Retinal pigment epithelial cell (primary cell): ENCODE results near the gene CCDC179.

Experiments used
- DNase-seq: peaks from one replicate; pipeline ENCODE4 v3.0.0-alpha.2; 2010; ENCODE audit warnings: low read depth
- H3K4me3 ChIP-seq: 2 replicates; pipeline ENCODE4 v1.5.1; 2011; ENCODE audit warnings: mild to moderate bottlenecking, low read length, control low read depth, moderate library complexity
- CTCF ChIP-seq: conservative IDR thresholded peaks from 2 replicates; pipeline ENCODE4 v1.5.1; 2011; ENCODE audit warnings: low read depth, low read length, control low read depth, inconsistent platforms

CCDC179 gene

GRCh38 chr11:22808571-22809197 lies 51.6 kb downstream of the CCDC179 start:
- no peak overlapping the region for H3K4me3 ChIP-seq
- TF ChIP-seq CTCF, result no peak
- no peak for DNase-seq

- H3K4me3 ChIP-seq, result no peak overlapping the region
- no peak for TF ChIP-seq CTCF
These were observed 52.3 kb downstream of the CCDC179 start for GRCh38 chr11:22807855-22808570.

DNA sequence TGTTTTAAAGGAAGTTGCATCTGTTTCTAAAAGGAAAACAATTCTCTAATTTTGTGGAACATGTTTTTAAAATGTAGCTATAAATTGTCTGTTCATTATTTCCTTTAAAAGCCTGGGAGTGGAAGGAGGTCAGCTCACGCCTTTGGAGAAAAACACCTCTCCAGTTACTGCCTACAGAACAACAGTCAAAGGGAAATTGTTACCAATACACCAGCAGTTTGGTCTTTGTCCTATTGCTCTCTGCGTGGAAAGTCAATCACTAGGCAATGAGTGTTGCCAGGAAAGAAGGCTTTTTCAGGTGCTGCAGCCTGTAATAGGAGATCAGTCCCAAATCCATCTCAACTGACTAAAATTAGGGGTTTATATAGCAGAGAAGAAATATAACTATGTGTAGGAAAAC lies 52.9 kb downstream of the CCDC179 start:
- DNase-seq, result no peak
- no peak overlapping the region for H3K4me3 ChIP-seq
- TF ChIP-seq CTCF, result no peak

More at GRCh38 chr11:22807855-22808570, 52.3 kb downstream of the CCDC179 start:
- no peak for DNase-seq

GRCh38 chr11:22802861-22803260 lies 57.4 kb downstream of the CCDC179 start:
- no peak for DNase-seq
- TF ChIP-seq CTCF, result no peak
- H3K4me3 ChIP-seq, result no peak overlapping the region

DNA sequence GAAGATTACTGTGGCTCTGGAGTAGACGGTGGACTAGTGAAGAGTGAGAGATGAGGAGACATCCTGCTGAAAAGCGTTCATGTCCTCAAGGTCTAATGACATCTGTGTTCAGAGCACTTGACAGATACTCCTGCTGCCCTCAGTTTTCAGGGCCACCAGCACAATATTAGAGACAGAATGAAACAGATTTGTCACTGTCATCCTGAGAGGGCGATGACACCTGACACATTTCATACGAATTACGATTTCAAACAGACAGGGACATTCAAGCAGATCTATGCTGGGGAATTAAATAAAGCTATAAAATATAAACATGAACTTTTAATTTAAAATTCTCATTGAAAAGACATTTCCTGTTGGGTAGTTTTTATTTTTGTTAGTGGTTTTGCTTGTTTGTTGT lies 59.8 kb downstream of the CCDC179 start:
- no peak for DNase-seq
- no peak for TF ChIP-seq CTCF

GRCh38 chr11:22798901-22799300 lies 61.4 kb downstream of the CCDC179 start:
- no peak for DNase-seq
- TF ChIP-seq CTCF, result no peak
- no peak overlapping the region for H3K4me3 ChIP-seq

More for the DNA sequence above, 59.8 kb downstream of the CCDC179 start:
- H3K4me3 ChIP-seq, result no peak overlapping the region

GRCh38 chr11:22797047-22797446 lies 63.2 kb downstream of the CCDC179 start:
- TF ChIP-seq CTCF, result no peak
- no peak for DNase-seq
- no peak overlapping the region for H3K4me3 ChIP-seq
